ENCODE measurements around the gene ERC2. TPM values are rescaled to one million over a fixed set of nuclear protein-coding genes. Genes with fewer than 3 reads are reported as not detected.

ERC2 gene
- total and polyA plus RNA-seq, 8 donors = 1.2 to 4.8 (median 2.3) TPM

DNA sequence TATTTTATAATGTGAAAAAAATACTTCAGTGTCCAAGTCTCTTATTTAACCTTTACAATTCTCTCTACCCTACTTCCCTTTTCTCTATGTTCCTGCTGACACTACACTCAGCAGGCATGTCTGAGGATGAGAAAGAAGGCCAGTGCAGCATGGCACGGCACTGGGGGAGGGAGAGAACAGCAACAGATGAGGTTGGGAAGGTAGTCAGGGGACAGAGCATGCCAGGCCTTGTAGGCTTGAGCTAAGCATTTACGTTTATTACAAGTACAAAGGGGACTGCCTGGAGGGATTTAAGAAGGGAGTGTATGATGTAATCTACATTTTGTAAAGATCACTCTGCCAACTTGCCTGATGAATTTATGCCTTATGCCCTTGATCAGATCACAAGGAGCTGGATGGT lies 863.9 kb downstream of the ERC2 start:
- intact Hi-C loops (cut with DNase I) = no loop called here
- TF ChIP-seq, protein P1, sequence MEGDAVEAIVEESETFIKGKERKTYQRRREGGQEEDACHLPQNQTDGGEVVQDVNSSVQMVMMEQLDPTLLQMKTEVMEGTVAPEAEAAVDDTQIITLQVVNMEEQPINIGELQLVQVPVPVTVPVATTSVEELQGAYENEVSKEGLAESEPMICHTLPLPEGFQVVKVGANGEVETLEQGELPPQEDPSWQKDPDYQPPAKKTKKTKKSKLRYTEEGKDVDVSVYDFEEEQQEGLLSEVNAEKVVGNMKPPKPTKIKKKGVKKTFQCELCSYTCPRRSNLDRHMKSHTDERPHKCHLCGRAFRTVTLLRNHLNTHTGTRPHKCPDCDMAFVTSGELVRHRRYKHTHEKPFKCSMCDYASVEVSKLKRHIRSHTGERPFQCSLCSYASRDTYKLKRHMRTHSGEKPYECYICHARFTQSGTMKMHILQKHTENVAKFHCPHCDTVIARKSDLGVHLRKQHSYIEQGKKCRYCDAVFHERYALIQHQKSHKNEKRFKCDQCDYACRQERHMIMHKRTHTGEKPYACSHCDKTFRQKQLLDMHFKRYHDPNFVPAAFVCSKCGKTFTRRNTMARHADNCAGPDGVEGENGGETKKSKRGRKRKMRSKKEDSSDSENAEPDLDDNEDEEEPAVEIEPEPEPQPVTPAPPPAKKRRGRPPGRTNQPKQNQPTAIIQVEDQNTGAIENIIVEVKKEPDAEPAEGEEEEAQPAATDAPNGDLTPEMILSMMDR (IDR thresholded peaks at IDR 0.05) = no peak
- Histone ChIP-seq H3K36me3 (no peaks in the 10 kb centered on the region), H3K27me3 (no peaks in the 10 kb centered on the region), H3K4me3 (no peak overlapping the region), H3K4me1 (no peaks in the 10 kb centered on the region), H3K9me3 (no peaks in the 10 kb centered on the region), H3K27ac (no peak overlapping the region)
- ATAC-seq (no peak), FAIRE-seq (no peak), DNase-seq (no peak)
- WGBS, 2 donors = 85 to 90% methylated on average over 2 of the region's 2 CpGs

GRCh38 chr3:55601366-55602080 lies 866.7 kb downstream of the ERC2 start:
- no peaks in the 10 kb centered on the region for H3K36me3 ChIP-seq
- no peaks in the 10 kb centered on the region for H3K4me1 ChIP-seq
- TF ChIP-seq, protein P1 (IDR thresholded peaks at IDR 0.05) = no peak
- DNase-seq (no peak), ATAC-seq (no peak), FAIRE-seq (no peak)
- H3K27ac ChIP-seq = no peak overlapping the region
- intact Hi-C loops (cut with DNase I) = no loop called here
- H3K4me3 ChIP-seq = no peak overlapping the region
- H3K27me3 ChIP-seq = no peaks in the 10 kb centered on the region
- H3K9me3 ChIP-seq = no peaks in the 10 kb centered on the region
- WGBS, 2 donors = 66 to 73% methylated on average over 10 of the region's 10 CpGs

DNA sequence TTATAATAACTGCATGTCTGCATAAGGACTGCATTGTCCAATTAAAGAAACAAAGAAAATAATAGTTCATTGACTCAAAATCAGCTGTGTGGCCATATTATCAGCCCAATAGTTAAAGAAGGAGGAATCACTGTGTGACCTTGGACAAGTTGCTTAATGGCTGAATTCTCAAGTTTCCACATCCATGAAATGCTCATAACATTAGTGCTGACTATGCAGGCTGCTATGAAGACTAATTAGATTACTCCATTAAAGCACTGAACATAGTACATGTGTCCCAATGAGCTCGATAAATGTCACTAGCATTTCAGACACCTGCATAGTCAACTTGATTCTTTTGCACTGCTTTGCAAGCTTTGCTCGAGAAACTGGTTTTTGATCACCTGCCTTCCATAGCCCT lies 870.0 kb downstream of the ERC2 start:
- Histone ChIP-seq H3K4me3 (no peak overlapping the region), H3K27ac (no peak overlapping the region), H3K4me1 (no peaks in the 10 kb centered on the region), H3K27me3 (no peaks in the 10 kb centered on the region), H3K36me3 (no peaks in the 10 kb centered on the region), H3K9me3 (no peaks in the 10 kb centered on the region)
- ATAC-seq = no peak
- intact Hi-C loops (cut with DNase I) = no loop called here
- no peak for DNase-seq
- 82 to 85% methylated on average over 2 of the region's 2 CpGs for WGBS, 2 donors
- no peak for FAIRE-seq
- TF ChIP-seq, protein P1 (IDR thresholded peaks at IDR 0.05) = no peak

- H3K27me3 ChIP-seq = no peaks in the 10 kb centered on the region
- no peaks in the 10 kb centered on the region for H3K4me1 ChIP-seq
- H3K9me3 ChIP-seq = no peaks in the 10 kb centered on the region
- DNase-seq (no peak), ATAC-seq (no peak), FAIRE-seq (no peak)
- no peak overlapping the region for H3K4me3 ChIP-seq
- intact Hi-C loops (cut with DNase I) = no loop called here
- no peaks in the 10 kb centered on the region for H3K36me3 ChIP-seq
- TF ChIP-seq, protein P1 (IDR thresholded peaks at IDR 0.05) = no peak
- no peak overlapping the region for H3K27ac ChIP-seq
- WGBS, 2 donors = 89 to 92% methylated on average over 4 of the region's 4 CpGs
Measured at GRCh38 chr3:55597641-55598040, 870.6 kb downstream of the ERC2 start.

GRCh38 chr3:55596212-55596611 lies 872.1 kb downstream of the ERC2 start:
- TF ChIP-seq, protein P1 (IDR thresholded peaks at IDR 0.05) = no peak
- no peaks in the 10 kb centered on the region for H3K9me3 ChIP-seq
- H3K4me3 ChIP-seq = no peak overlapping the region
- DNase-seq = no peak
- H3K27me3 ChIP-seq = no peaks in the 10 kb centered on the region
- no peak for FAIRE-seq
- H3K36me3 ChIP-seq = no peaks in the 10 kb centered on the region
- WGBS, 2 donors = 92% methylated on average over 2 of the region's 2 CpGs
- no peaks in the 10 kb centered on the region for H3K4me1 ChIP-seq
- intact Hi-C loops (cut with DNase I) = no loop called here
- no peak for ATAC-seq
- H3K27ac ChIP-seq = no peak overlapping the region
